SU-DHL-6 (cell line): ENCODE measurements around the gene FLOT2.

ENCODE experiments used
- H2AFZ ChIP-seq: fragments of 200-600 bp; sonication (generic); 2 replicates; pipeline ENCODE4 v1.6.1; 2014; ENCODE audit warnings: low read depth, mild to moderate bottlenecking, moderate library complexity, mixed read lengths, antibody characterized with exemption, low read length; ENCODE audit not compliant: severe bottlenecking
- H3F3A ChIP-seq: fragments of 200-600 bp; shearing (Covaris generic); 2 replicates; pipeline ENCODE4 v1.6.0; 2016; ENCODE audit warnings: antibody characterized with exemption, mild to moderate bottlenecking; ENCODE audit not compliant: insufficient read depth
- H3K27ac ChIP-seq: fragments of 200-600 bp; sonication (generic); 2 replicates; pipeline ENCODE4 v1.5.1; 2016; ENCODE audit warnings: low read depth, mild to moderate bottlenecking, low read length, moderate library complexity, mixed read lengths
- H3K27me3 ChIP-seq: fragments of 200-600 bp; sonication (generic), shearing (Covaris generic); 2 replicates; pipeline ENCODE4 v1.6.0; 2014; ENCODE audit warnings: mild to moderate bottlenecking, low read length
- H3K36me3 ChIP-seq: fragments of 200-600 bp; sonication (generic); 2 replicates; pipeline ENCODE4 v1.6.1; 2014; ENCODE audit warnings: mild to moderate bottlenecking, low read length, mixed read lengths
- H3K4me2 ChIP-seq: fragments of 300-600, 200-600 bp; shearing (Covaris generic), sonication (generic); 2 replicates; pipeline ENCODE4 v1.6.0; 2014; ENCODE audit warnings: low read length, low read depth, mild to moderate bottlenecking; ENCODE audit not compliant: poor library complexity, severe bottlenecking
- H3K4me3 ChIP-seq: fragments of 200-600 bp; sonication (generic); 2 replicates; pipeline ENCODE4 v1.5.1; 2014; ENCODE audit warnings: antibody characterized with exemption, low read length, mild to moderate bottlenecking, mixed read lengths; ENCODE audit not compliant: insufficient read depth, poor library complexity, severe bottlenecking
- H3K79me2 ChIP-seq: fragments of 200-600 bp; sonication (generic); 2 replicates; pipeline ENCODE4 v1.6.1; 2014; ENCODE audit warnings: mild to moderate bottlenecking, low read length, moderate library complexity; ENCODE audit not compliant: insufficient read depth
- H3K9ac ChIP-seq: fragments of 200-600 bp; sonication (generic); 2 replicates; pipeline ENCODE4 v1.7.0; 2014; ENCODE audit warnings: mild to moderate bottlenecking, low read length
- H3K9me2 ChIP-seq: fragments of 200-600 bp; sonication (generic); replicated peaks from 2 replicates; pipeline ENCODE4 v1.6.1; 2014; ENCODE audit warnings: low read length; ENCODE audit not compliant: insufficient read depth
- H3K9me3 ChIP-seq: fragments of 200-600 bp; sonication (generic); 2 replicates; pipeline ENCODE4 v1.6.1; 2014; ENCODE audit warnings: low read length, mixed read lengths; ENCODE audit not compliant: insufficient read depth
- H4K20me1 ChIP-seq: fragments of 200-600 bp; sonication (generic); 2 replicates; pipeline ENCODE4 v1.6.1; 2014; ENCODE audit warnings: low read depth, mild to moderate bottlenecking, antibody characterized with exemption, low read length, moderate library complexity, mixed read lengths
- CTCF ChIP-seq: fragments of 200-600 bp; sonication (generic); IDR thresholded peaks from one replicate; pipeline ENCODE4 v1.5.1; 2017; ENCODE audit warnings: antibody characterized with exemption, mild to moderate bottlenecking, low read length, moderate library complexity; ENCODE audit not compliant: insufficient read depth, poor library complexity, severe bottlenecking
- EZH2phosphoT487 ChIP-seq: fragments of 200-600 bp; sonication (generic), shearing (Covaris generic); conservative IDR thresholded peaks from 2 replicates; pipeline ENCODE4 v1.6.1; 2018; ENCODE audit warnings: mild to moderate bottlenecking, antibody characterized with exemption, low read length, moderate library complexity, mixed read lengths

FLOT2 gene

GRCh38 chr17:28882154-28882895 is 15.2 kb downstream of the FLOT2 start:
- Histone ChIP-seq H3K9ac (no peak overlapping the region), H4K20me1 (no peaks in the 10 kb centered on the region), H3K9me2 (no peaks in the 10 kb centered on the region), H3F3A (no peaks in the 10 kb centered on the region), H3K79me2 (no peaks in the 10 kb centered on the region), H3K4me3 (no peak overlapping the region), H2AFZ (no peak overlapping the region), H3K27me3 (no peaks in the 10 kb centered on the region), H3K9me3 (no peaks in the 10 kb centered on the region), H3K4me2 (no peak overlapping the region), H3K36me3 (0 out of 2 replicates have a peak, but pooled peaks cover 4% of the 10 kb centered on the region), H3K27ac (no peak overlapping the region)
- TF ChIP-seq CTCF (no peak), EZH2phosphoT487 (no peak)

- H3K9ac ChIP-seq: no peak overlapping the region
- no peak overlapping the region for H3K4me3 ChIP-seq
- TF ChIP-seq EZH2phosphoT487: no peak
- TF ChIP-seq CTCF: no peak
- no peaks in the 10 kb centered on the region for H3K9me3 ChIP-seq
- H3K27me3 ChIP-seq: no peaks in the 10 kb centered on the region
- no peaks in the 10 kb centered on the region for H3K9me2 ChIP-seq
- H4K20me1 ChIP-seq: no peaks in the 10 kb centered on the region
- H3K4me2 ChIP-seq: no peak overlapping the region
- no peaks in the 10 kb centered on the region for H3F3A ChIP-seq
- no peak overlapping the region for H3K27ac ChIP-seq
- no peak overlapping the region for H2AFZ ChIP-seq
- no peaks in the 10 kb centered on the region for H3K79me2 ChIP-seq
- H3K36me3 ChIP-seq: 0 out of 2 replicates have a peak, but pooled peaks cover 4% of the 10 kb centered on the region
Observed at GRCh38 chr17:28881533-28882056, 15.9 kb downstream of the FLOT2 start.

- no peaks in the 10 kb centered on the region for H3K27me3 ChIP-seq
- no peaks in the 10 kb centered on the region for H3F3A ChIP-seq
- no peak overlapping the region for H3K9ac ChIP-seq
- H3K4me2 ChIP-seq: no peak overlapping the region
- no peak overlapping the region for H2AFZ ChIP-seq
- H3K36me3 ChIP-seq: 0 out of 2 replicates have a peak, but pooled peaks cover 4% of the 10 kb centered on the region
- no peak overlapping the region for H3K4me3 ChIP-seq
- H3K27ac ChIP-seq: no peak overlapping the region
- H3K79me2 ChIP-seq: no peaks in the 10 kb centered on the region
- H4K20me1 ChIP-seq: no peaks in the 10 kb centered on the region
- H3K9me3 ChIP-seq: no peaks in the 10 kb centered on the region
- no peaks in the 10 kb centered on the region for H3K9me2 ChIP-seq
- no peak for TF ChIP-seq EZH2phosphoT487
- no peak for TF ChIP-seq CTCF
Observed at GRCh38 chr17:28880572-28880945, 17.0 kb downstream of the FLOT2 start.
